Measurements from ENCODE around the gene NRIP1.

DNA sequence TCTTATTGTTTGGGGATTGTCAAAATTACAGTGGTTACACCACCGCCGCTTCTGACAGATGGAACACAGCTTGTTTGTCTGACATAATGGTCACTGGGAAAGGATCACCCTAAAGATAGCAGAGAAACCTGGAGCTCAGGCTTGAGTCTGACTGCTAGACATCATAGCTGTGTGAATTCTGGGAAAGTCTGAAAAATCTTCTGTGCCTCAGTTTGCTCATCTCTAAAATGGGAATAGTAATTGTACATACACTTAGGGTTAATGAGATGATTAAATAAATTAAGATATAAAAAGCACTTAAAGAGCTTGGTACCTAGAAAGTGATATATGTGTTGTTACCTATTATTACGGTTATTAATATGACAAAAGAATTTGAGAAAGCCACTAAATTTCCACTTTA lies 39.7 kb upstream of the NRIP1 start:
- TF ChIP-seq, protein P1, sequence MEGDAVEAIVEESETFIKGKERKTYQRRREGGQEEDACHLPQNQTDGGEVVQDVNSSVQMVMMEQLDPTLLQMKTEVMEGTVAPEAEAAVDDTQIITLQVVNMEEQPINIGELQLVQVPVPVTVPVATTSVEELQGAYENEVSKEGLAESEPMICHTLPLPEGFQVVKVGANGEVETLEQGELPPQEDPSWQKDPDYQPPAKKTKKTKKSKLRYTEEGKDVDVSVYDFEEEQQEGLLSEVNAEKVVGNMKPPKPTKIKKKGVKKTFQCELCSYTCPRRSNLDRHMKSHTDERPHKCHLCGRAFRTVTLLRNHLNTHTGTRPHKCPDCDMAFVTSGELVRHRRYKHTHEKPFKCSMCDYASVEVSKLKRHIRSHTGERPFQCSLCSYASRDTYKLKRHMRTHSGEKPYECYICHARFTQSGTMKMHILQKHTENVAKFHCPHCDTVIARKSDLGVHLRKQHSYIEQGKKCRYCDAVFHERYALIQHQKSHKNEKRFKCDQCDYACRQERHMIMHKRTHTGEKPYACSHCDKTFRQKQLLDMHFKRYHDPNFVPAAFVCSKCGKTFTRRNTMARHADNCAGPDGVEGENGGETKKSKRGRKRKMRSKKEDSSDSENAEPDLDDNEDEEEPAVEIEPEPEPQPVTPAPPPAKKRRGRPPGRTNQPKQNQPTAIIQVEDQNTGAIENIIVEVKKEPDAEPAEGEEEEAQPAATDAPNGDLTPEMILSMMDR (IDR thresholded peaks at IDR 0.05), result no peak
- TF ChIP-seq POLR2A (IDR thresholded peaks at IDR 0.05), result no peak

Data from lower leg skin (tissue), 3 donors.